Ovary (tissue), 9 donors: ENCODE measurements around the gene WDFY4. TPM values are rescaled to one million over a fixed set of nuclear protein-coding genes. Genes with fewer than 3 reads are reported as not detected.

Experiments used
- DNase-seq, 5 donors: peaks; one replicate each; pipeline ENCODE4 v3.0.0-alpha.2; 2019 to 2020
- H3K27ac ChIP-seq, 2 donors: fragments of 200-600 bp; one replicate each; pipeline versions ENCODE4 v1.5.1 to v1.8.0; 2019 to 2022
- H3K27me3 ChIP-seq: fragments of 200-600 bp; one replicate; pipeline ENCODE4 v1.8.0; 2022
- H3K36me3 ChIP-seq: fragments of 200-600 bp; sonication (generic); one replicate; pipeline ENCODE4 v1.5.1; 2019
- H3K4me1 ChIP-seq: one replicate; pipeline ENCODE4 v1.8.1; 2013; ENCODE audit warnings: mild to moderate bottlenecking, moderate library complexity; ENCODE audit not compliant: insufficient read depth
- H3K4me3 ChIP-seq: fragments of 200-600 bp; sonication (generic); one replicate; pipeline ENCODE4 v1.5.1; 2017
- H3K9me3 ChIP-seq, 2 donors: fragments of 200-600 bp in 1 of 2; sonication (generic) in 1 of 2; one replicate each; pipeline versions ENCODE4 v1.5.1 to v1.8.1; 2013 to 2019; ENCODE audit warnings: mild to moderate bottlenecking in 1 of 2, moderate library complexity in 1 of 2
- EP300 ChIP-seq: sonication (generic); formaldehyde crosslinking; IDR thresholded peaks from one replicate; pipeline ENCODE4 v1.6.1; 2017; ENCODE audit warnings: antibody characterized with exemption
- POLR2A ChIP-seq: fragments of 450-650 bp; IDR thresholded peaks from one replicate; pipeline ENCODE4 v1.6.1; 2017; ENCODE audit warnings: antibody characterized with exemption, mild to moderate bottlenecking, moderate library complexity
- WGBS, 3 donors: extraction: QIAGEN DNeasy Blood & Tissue Kit in 1 of 3; methylation state at CpG; one replicate each; pipeline versions ENCODE4 v1.1.5 to v1.1.7; 2013 to 2017; 5-methylcytosine and 5-hydroxymethylcytosine counted together
- intact Hi-C, 4 donors: fragments of 100-400 bp; cut with DNase I; formaldehyde crosslinking; loops; one replicate each; pipeline versions ENCODE4 v1.11.0 to v1.15.1; 2022 to 2023
- polyA plus RNA-seq, 2 donors: library from polyadenylated mRNA; stranded (reverse); fragments of 200-250 nt in 1 of 2; fragments of 350-450 nt in 1 of 2; fragmentation: Illumina TruSeq in 1 of 2; extraction: RNeasy Lipid Tissue Mini Kit (QIAGEN cat#74804) in 1 of 2; gene quantifications; one replicate each; pipeline ENCODE4 v1.2.3, GENCODE V29; 2013 to 2014
- total RNA-seq, 7 donors: library from RNA; depleted of rRNA in 2 of 7; stranded (reverse); fragments of >200 nt in 2 of 7; fragmentation: NEBNext Ultra II Directional in 3 of 7; extraction: Animal tissue kit (Norgen Biotek cat#: 25700) in 3 of 7; gene quantifications; one replicate each; pipeline versions ENCODE4 v1.1.0 to v1.2.4, GENCODE V29; 2016 to 2023
- TF ChIP-seq, protein P1 (sequence below), 3 donors: fragments of 450-650 bp in 2 of 3; fragments of 200-600 bp in 1 of 3; IDR thresholded peaks; one replicate each; pipeline versions ENCODE4 v1.5.1 to v1.8.0; 2016 to 2022; ENCODE audit warnings: antibody characterized with exemption in 3 of 3, mild to moderate bottlenecking in 1 of 3
- donor health status: DM: no; HTN: no; CAD: no; lungs with moderate emphysema.
- donor health status: DM: no; HTN: no; CAD: no.
- donor health status: Bipolar disorder and iron deficiency.
- donor health status: DM: yes; HTN: yes; CAD: no.
- donor health status: DM: no; HTN: no; CAD: no.
- donor health status: DM: yes; HTN: yes; CAD: no.

WDFY4 gene
- total and polyA plus RNA-seq, 9 donors: 0.54 to 4.2 (median 1.7) TPM

DNA sequence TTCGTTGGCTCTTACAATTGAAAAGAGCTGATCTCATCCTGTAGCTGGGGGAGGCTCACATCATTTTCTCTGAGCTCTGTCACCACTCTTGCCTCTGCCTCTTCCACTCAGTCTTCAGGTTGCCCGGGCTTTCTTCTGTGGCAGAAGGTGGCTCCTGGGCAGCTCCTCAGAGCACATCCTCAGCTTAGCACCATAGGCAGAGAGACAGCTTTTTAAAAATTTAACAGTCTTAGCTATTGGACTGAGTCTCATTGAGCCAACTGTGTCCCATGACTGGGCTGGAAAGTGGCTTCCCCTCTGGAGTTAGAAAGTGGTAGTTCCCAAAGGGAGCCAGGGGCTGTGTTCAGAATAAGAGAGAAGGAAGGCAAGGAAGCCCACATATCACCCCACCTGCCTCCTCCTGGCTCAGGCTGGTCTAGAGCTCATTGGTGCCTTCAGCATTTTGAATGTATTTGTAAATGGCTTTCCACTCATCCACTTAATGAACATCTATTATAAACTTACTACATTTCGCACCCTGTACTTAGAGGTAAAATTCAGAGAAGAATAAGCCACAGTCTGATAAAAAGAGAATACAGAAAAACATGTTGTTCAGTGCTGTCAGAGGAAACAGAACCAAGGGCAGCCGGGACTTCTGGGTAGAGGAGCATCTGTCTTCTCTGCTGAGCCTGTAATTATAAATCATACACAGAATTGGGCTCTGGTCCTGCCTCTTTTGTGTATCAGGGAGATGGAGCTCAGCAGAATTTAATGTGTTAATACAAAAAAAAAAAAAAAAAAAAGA is 119.3 kb downstream of the WDFY4 start:
- no peaks in the 10 kb centered on the region for H3K36me3 ChIP-seq
- WGBS, 3 donors: 74 to 82% (median 79%) methylated on average over 4 of the region's 4 CpGs
- intact Hi-C loops: no loop called here
- no peak for TF ChIP-seq POLR2A
- TF ChIP-seq, protein P1, sequence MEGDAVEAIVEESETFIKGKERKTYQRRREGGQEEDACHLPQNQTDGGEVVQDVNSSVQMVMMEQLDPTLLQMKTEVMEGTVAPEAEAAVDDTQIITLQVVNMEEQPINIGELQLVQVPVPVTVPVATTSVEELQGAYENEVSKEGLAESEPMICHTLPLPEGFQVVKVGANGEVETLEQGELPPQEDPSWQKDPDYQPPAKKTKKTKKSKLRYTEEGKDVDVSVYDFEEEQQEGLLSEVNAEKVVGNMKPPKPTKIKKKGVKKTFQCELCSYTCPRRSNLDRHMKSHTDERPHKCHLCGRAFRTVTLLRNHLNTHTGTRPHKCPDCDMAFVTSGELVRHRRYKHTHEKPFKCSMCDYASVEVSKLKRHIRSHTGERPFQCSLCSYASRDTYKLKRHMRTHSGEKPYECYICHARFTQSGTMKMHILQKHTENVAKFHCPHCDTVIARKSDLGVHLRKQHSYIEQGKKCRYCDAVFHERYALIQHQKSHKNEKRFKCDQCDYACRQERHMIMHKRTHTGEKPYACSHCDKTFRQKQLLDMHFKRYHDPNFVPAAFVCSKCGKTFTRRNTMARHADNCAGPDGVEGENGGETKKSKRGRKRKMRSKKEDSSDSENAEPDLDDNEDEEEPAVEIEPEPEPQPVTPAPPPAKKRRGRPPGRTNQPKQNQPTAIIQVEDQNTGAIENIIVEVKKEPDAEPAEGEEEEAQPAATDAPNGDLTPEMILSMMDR (IDR thresholded peaks at IDR 0.05): no peak
- TF ChIP-seq EP300: no peak
- DNase-seq: no peak
- H3K4me1 ChIP-seq: no peaks in the 10 kb centered on the region
- no peaks in the 10 kb centered on the region for H3K27me3 ChIP-seq
- no peak overlapping the region for H3K4me3 ChIP-seq
- H3K27ac ChIP-seq: no peak overlapping the region
- H3K9me3 ChIP-seq: no peaks in the 10 kb centered on the region

DNA sequence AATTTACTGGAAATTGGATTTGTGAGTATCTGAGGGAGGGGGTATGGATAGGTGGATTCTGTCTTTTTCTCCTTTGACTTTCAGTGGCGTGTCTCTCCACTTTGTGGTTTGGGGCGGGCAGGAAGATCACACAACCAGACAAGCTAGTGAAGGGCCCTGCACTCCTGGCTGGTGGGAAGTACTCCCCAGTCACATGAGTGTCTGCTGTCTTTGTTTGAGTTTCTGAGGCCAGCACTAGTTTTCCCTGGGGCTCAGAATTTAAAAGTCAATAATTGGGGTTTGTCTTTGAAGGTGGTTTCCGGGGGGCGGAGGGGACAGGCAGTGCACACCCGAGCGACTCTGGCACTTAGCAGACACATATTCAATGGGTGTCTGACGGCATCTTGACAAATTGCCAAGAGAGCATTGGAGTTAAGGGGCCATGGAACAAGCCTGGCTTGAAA is 120.1 kb downstream of the WDFY4 start:
- Histone ChIP-seq H3K27ac (no peak overlapping the region), H3K9me3 (no peaks in the 10 kb centered on the region), H3K36me3 (no peaks in the 10 kb centered on the region), H3K4me3 (no peak overlapping the region), H3K27me3 (no peaks in the 10 kb centered on the region), H3K4me1 (no peaks in the 10 kb centered on the region)
- TF ChIP-seq, protein P1 (IDR thresholded peaks at IDR 0.05): no peak
- TF ChIP-seq EP300 (no peak), POLR2A (no peak)
- DNase-seq: no peak
- intact Hi-C loops: no loop called here
- WGBS, 3 donors: 43 to 51% (median 43%) methylated on average over 7 of the region's 7 CpGs

DNA sequence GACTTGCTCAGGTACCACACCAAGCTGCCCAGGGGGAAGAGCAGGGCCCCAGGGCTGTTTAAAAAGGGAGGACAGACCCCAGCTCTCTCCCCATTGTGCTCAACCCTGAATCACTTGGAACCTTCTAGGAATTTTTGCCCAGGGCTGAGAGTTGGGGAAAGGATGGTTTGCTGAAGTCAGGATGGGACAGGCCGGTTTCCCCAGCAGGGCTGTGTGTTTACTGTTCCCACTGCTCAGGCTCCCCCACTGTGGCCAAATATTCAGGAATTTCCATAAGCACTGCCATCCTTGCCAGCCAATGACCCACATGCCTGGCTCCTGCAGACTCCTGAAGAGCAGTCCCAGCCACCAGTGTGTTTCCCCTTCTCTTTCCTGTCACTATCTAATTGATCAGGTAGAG is 120.7 kb downstream of the WDFY4 start:
- TF ChIP-seq, protein P1 (IDR thresholded peaks at IDR 0.05): no peak
- TF ChIP-seq EP300 (no peak), POLR2A (no peak)
- DNase-seq: no peak
- Histone ChIP-seq H3K4me3 (no peak overlapping the region), H3K9me3 (no peaks in the 10 kb centered on the region), H3K27me3 (no peaks in the 10 kb centered on the region), H3K4me1 (no peaks in the 10 kb centered on the region), H3K36me3 (no peaks in the 10 kb centered on the region), H3K27ac (no peak overlapping the region)
- intact Hi-C loops: no loop called here
- WGBS, 3 donors: 58 to 78% (median 60%) methylated on average over 1 of the region's 1 CpG

DNA sequence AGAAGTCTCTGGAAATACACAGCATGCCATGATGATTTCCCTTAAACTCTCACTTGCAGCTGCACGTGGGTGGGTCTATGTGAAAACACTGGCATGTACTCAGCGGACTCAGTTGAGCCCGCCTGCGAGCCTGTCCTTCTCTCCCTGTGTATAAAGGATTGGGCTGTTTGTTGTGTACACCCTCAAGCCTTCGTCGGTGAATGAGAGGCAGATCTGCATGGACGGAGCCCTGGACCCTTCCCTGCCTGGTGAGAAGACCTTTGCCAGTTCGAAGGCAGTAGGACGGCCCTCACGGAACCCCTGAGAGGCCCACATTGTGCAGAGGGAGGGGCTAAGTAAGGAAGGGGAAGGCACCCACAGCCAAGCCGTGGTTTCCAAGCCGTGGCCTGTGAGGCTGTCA is 121.2 kb downstream of the WDFY4 start:
- 34 to 62% (median 55%) methylated on average over 11 to 12 of the region's 12 CpGs for WGBS, 3 donors
- DNase-seq: peak in 3 of 5 donors; percentile 26 to 47 (median 33)
- no peak for TF ChIP-seq EP300
- TF ChIP-seq, protein P1 (IDR thresholded peaks at IDR 0.05): no peak
- TF ChIP-seq POLR2A: no peak
- Histone ChIP-seq H3K9me3 (no peaks in the 10 kb centered on the region), H3K27me3 (no peaks in the 10 kb centered on the region), H3K4me1 (no peaks in the 10 kb centered on the region), H3K4me3 (no peak overlapping the region), H3K27ac (no peak overlapping the region), H3K36me3 (no peaks in the 10 kb centered on the region)
- intact Hi-C loops: no loop called here
